Endothelial cell of umbilical vein (primary cell): ENCODE results near the gene PRRG2. TPM values are rescaled to one million over a fixed set of nuclear protein-coding genes. Genes with fewer than 3 reads are reported as not detected.

Experiments used
- Bru-seq: library from RNA; stranded (reverse); fragments of 400-500 nt; gene quantifications from one replicate; lab custom pipeline; 2021; lab: Mats Ljungman, UMichigan
- BruChase-seq, 2 experiments: library from RNA; stranded (reverse); fragments of 400-500 nt; gene quantifications; one replicate each; lab custom pipeline; 2021; lab: Mats Ljungman, UMichigan
- BruUV-seq: library from RNA; stranded (reverse); fragments of 400-500 nt; replicated peaks from 2 replicates; lab custom pipeline; 2021; lab: Mats Ljungman, UMichigan
- CTCF ChIA-PET: fragments of 300-600, 350-600 bp; sonication (Branson Sonifier 250); formaldehyde crosslinking; loops from one replicate; lab custom pipeline; 2021; ENCODE audit warnings: antibody characterized with exemption, inconsistent platforms; lab: Charles Lee
- POLR2A ChIA-PET: fragments of 300-600, 350-600 bp; sonication (Branson Sonifier 250); formaldehyde crosslinking; loops from one replicate; lab custom pipeline; 2021; ENCODE audit warnings: antibody characterized with exemption, inconsistent platforms; lab: Charles Lee
- DNase-seq: peaks from one replicate; pipeline ENCODE4 v3.0.0-alpha.2; 2011; ENCODE audit warnings: low read depth, low spot score
- FAIRE-seq: peaks from 2 replicates; lab custom pipeline; 2011; peaks lifted over from hg19 to GRCh38; lab: Jason Lieb, UNC
- H2AFZ ChIP-seq: 2 replicates; pipeline ENCODE4 v1.6.0; 2012; ENCODE audit warnings: low read depth, low read length, control low read depth, inconsistent platforms
- H3K27ac ChIP-seq: 2 replicates; pipeline ENCODE4 v1.5.1; 2011; ENCODE audit warnings: low read depth, mild to moderate bottlenecking, control low read depth, low read length, moderate library complexity; ENCODE audit not compliant: insufficient read depth
- H3K27me3 ChIP-seq, 2 experiments: 2 replicates each; pipeline versions ENCODE4 v1.6.0 to v1.6.1; 2011; ENCODE audit warnings: low read length in 2 of 2, mixed read lengths in 1 of 2; ENCODE audit not compliant: control insufficient read depth in 2 of 2, insufficient read depth in 2 of 2
- H3K36me3 ChIP-seq, 2 experiments: 2 replicates in 1 of 2; 3 replicates in 1 of 2; pipeline ENCODE4 v1.5.1; 2011; ENCODE audit warnings: low read length in 2 of 2, mild to moderate bottlenecking in 1 of 2, moderate library complexity in 1 of 2; ENCODE audit not compliant: control insufficient read depth in 2 of 2, insufficient read depth in 2 of 2; ENCODE audit errors: extremely low read depth in 1 of 2
- H3K4me1 ChIP-seq: 3 replicates; pipeline ENCODE4 v1.5.1; 2011; ENCODE audit warnings: mild to moderate bottlenecking, low read length; ENCODE audit not compliant: control insufficient read depth, insufficient read depth; ENCODE audit errors: extremely low read depth
- H3K4me2 ChIP-seq: 2 replicates; pipeline ENCODE4 v1.6.1; 2011; ENCODE audit warnings: low read length, control low read depth, mixed read lengths; ENCODE audit not compliant: insufficient read depth
- H3K4me3 ChIP-seq, 3 experiments: fragments of 200-600 bp in 1 of 3; sonication (generic), shearing (Covaris generic) in 1 of 3; replicated peaks in 1 of 3; 2 replicates each; pipeline ENCODE4 v1.5.1; 2011 to 2016; ENCODE audit warnings: control low read depth in 3 of 3, low read length in 3 of 3, mild to moderate bottlenecking in 2 of 3, inconsistent platforms in 1 of 3, low read depth in 1 of 3, moderate library complexity in 1 of 3; ENCODE audit not compliant: insufficient read depth in 1 of 3
- H3K79me2 ChIP-seq: 2 replicates; pipeline ENCODE4 v1.6.0; 2012; ENCODE audit warnings: low read length, inconsistent platforms; ENCODE audit not compliant: control insufficient read depth, insufficient read depth
- H3K9ac ChIP-seq: replicated peaks from 2 replicates; pipeline ENCODE3; 2011; ENCODE audit warnings: low read length, control low read depth; ENCODE audit not compliant: insufficient read depth; ENCODE audit errors: extremely low read depth
- H3K9me1 ChIP-seq: replicated peaks from 3 replicates; pipeline ENCODE4 v1.6.0; 2011; ENCODE audit warnings: mild to moderate bottlenecking, low read length; ENCODE audit not compliant: control insufficient read depth, insufficient read depth; ENCODE audit errors: extremely low read depth
- H3K9me3 ChIP-seq: replicated peaks from 2 replicates; pipeline ENCODE4 v1.5.1; 2012; ENCODE audit warnings: low read length, inconsistent platforms; ENCODE audit not compliant: control insufficient read depth, insufficient read depth
- H4K20me1 ChIP-seq: replicated peaks from 2 replicates; pipeline ENCODE3; 2011; ENCODE audit warnings: mild to moderate bottlenecking, low read length; ENCODE audit not compliant: control insufficient read depth, insufficient read depth; ENCODE audit errors: extremely low read depth
- CTCF ChIP-seq, 2 donors: IDR thresholded peaks; 1 replicate in 1 of 2; 2 replicates in 1 of 2; pipeline ENCODE4 v1.5.1; 2011; ENCODE audit warnings: low read length in 2 of 2, mild to moderate bottlenecking in 2 of 2, moderate library complexity in 2 of 2, control low read depth in 1 of 2, inconsistent platforms in 1 of 2, low read depth in 1 of 2; ENCODE audit not compliant: insufficient read depth in 1 of 2; ENCODE audit errors: extremely low read depth in 1 of 2
- EZH2 ChIP-seq: IDR thresholded peaks from 2 replicates; pipeline ENCODE4 v1.6.1; 2012; ENCODE audit warnings: borderline replicate concordance, low read depth, mild to moderate bottlenecking, moderate library complexity, low read length, inconsistent platforms; ENCODE audit not compliant: severe bottlenecking
- FOS ChIP-seq: IDR thresholded peaks from 2 replicates; pipeline ENCODE4 v1.6.1; 2011; ENCODE audit warnings: mild to moderate bottlenecking, low read length, moderate library complexity, borderline replicate concordance; ENCODE audit not compliant: insufficient read depth
- GATA2 ChIP-seq: IDR thresholded peaks from 2 replicates; pipeline ENCODE4 v1.7.0; 2011; ENCODE audit warnings: low read depth, mild to moderate bottlenecking, moderate library complexity, mixed read lengths, low read length; ENCODE audit not compliant: insufficient read length, insufficient read depth
- JUN ChIP-seq: IDR thresholded peaks from 2 replicates; pipeline ENCODE4 v1.6.1; 2011; ENCODE audit warnings: borderline replicate concordance, low read depth; ENCODE audit not compliant: insufficient read length, insufficient read depth
- MAX ChIP-seq: IDR thresholded peaks from 2 replicates; pipeline ENCODE4 v1.6.1; 2011; ENCODE audit not compliant: insufficient read depth, insufficient read length
- MYC ChIP-seq: IDR thresholded peaks from one replicate; pipeline ENCODE4 v1.6.1; 2011; ENCODE audit warnings: mild to moderate bottlenecking, low read depth, low read length
- POLR2A ChIP-seq: IDR thresholded peaks from 2 replicates; pipeline ENCODE4 v1.6.1; 2012; ENCODE audit warnings: low read depth, mild to moderate bottlenecking, control low read depth, low read length
- POLR2AphosphoS5 ChIP-seq: IDR thresholded peaks from 2 replicates; pipeline ENCODE4 v1.6.1; 2012; ENCODE audit warnings: low read depth, mild to moderate bottlenecking, control low read depth, low read length, moderate library complexity; ENCODE audit not compliant: insufficient read depth
- dilution Hi-C: fragments of 300-500 bp; cut with MboI; formaldehyde crosslinking; loops from one replicate; pipeline ENCODE4 v1.15.0; 2019; ENCODE audit warnings: low sequenced_read_pairs; ENCODE audit not compliant: extremely low pct_ligation_motif_present
- intact Hi-C: fragments of 100-400 bp; cut with micrococcal nuclease; formaldehyde crosslinking; loops from one replicate; pipeline ENCODE4 v1.10.0; 2022
- long read RNA-seq: library from polyadenylated mRNA; stranded (forward); transcript quantifications from one replicate; pipeline ENCODE4 v2.0.0, GENCODE V29; 2021
- polyA minus RNA-seq, 3 experiments: library from RNA; depleted of rRNA, polyadenylated mRNA; stranded (reverse); fragments of >200 nt; gene quantifications; 1 replicate in 1 of 3; 2 replicates in 2 of 3; pipeline ENCODE4 v1.2.3, GENCODE V29; 2011
- polyA plus RNA-seq, 4 experiments: library from polyadenylated mRNA; depleted of rRNA in 3 of 4; stranded (reverse) in 3 of 4; unstranded in 1 of 4; fragments of >200 nt; gene quantifications; 2 replicates each; pipeline versions ENCODE4 v1.2.1 to v1.2.3, GENCODE V29; 2011 to 2012; ENCODE audit warnings: missing spikeins in 1 of 4
- total RNA-seq: library from RNA; stranded (reverse); gene quantifications from 2 replicates; pipeline ENCODE4 v1.2.3, GENCODE V29; 2021

Gene PRRG2
- 1.5 and 2.6 TPM in 2 replicates for total RNA-seq
- 2.9 and 3.0 TPM in 2 replicates for polyA plus RNA-seq
- polyA plus RNA-seq (2011; cell fraction: cytosol; rRNA removed): 1.5 and 2.8 TPM in 2 replicates
- polyA plus RNA-seq (2011; cell fraction: nucleus; rRNA removed): 1.3 and 2.4 TPM in 2 replicates
- polyA plus RNA-seq (2012): 2.2 and 4.0 TPM in 2 replicates
- polyA minus RNA-seq: 0.62 and 2.1 TPM in 2 replicates
- polyA minus RNA-seq (2011; cell fraction: cytosol; rRNA and poly(A)+ RNA removed): 3.9 TPM
- 1.0 and 2.4 TPM in 2 replicates for polyA minus RNA-seq (2011; cell fraction: nucleus; rRNA and poly(A)+ RNA removed)
- Bru-seq, nascent RNA: percentile 31 among the genes with signal in this experiment
- BruChase-seq, experiment 1, labeled RNA remaining after a 6-hour chase: percentile 39 among the genes with signal in this experiment
- BruChase-seq, experiment 2, labeled RNA remaining after a 2-hour chase: percentile 34 among the genes with signal in this experiment
- long read RNA-seq, partial matches to known transcripts: 0 of 1 reads
- long read RNA-seq, other reads (novel, unspliced or antisense): 1 of 1 reads

- intact Hi-C loops: no loop called here
- dilution Hi-C loops: no loop called here
- peak within 1 kb of the TSS; percentile 44 to 84 (median 61) for H3K4me3 ChIP-seq
- no peaks in the 10 kb centered on the region for H3K27me3 ChIP-seq
- TF ChIP-seq JUN (no peak), MYC (no peak), POLR2AphosphoS5 (no peak), GATA2 (no peak), MAX (no peak), CTCF (IDR thresholded peaks at IDR 0.05; ENCODE audit: extremely low read depth in 1 of 2, insufficient read depth in 1 of 2, low read depth in 1 of 2, low read length in 2 of 2) (no peak), EZH2 (no peak), POLR2A (no peak), FOS (no peak)
- H3K36me3 ChIP-seq: no peaks in the 10 kb centered on the region
- peaks cover 15% of the 10 kb centered on the region for H3K4me1 ChIP-seq
- no peaks in the 10 kb centered on the region for H4K20me1 ChIP-seq
- FAIRE-seq: no peak
- peak within 1 kb of the TSS; percentile 82 for H3K9ac ChIP-seq
- H3K9me1 ChIP-seq: no peaks in the 10 kb centered on the region
- peak within 1 kb of the TSS; percentile 92 for H2AFZ ChIP-seq
- ChIA-PET CTCF (interaction anchor here (1.1 to 2.9 kb wide), 6 partner anchors 9 to 109 kb away, joined by 3 to 39 read pairs (median 3); partner anchors contain the start of gene CPT1C), POLR2A (interaction anchor here (0.7 to 2.1 kb wide), 6 partner anchors 9 to 86 kb away, joined by 3 to 11 read pairs (median 6); partner anchors contain the start of genes RPS11 and RRAS)
- peak within 1 kb of the TSS; percentile 62 for H3K4me2 ChIP-seq
- H3K27ac ChIP-seq: peak within 1 kb of the TSS; percentile 21
- peaks cover 27% of the 10 kb centered on the region for H3K79me2 ChIP-seq
- DNase-seq: no peak
- BruUV-seq: no TSS peak
- no peaks in the 10 kb centered on the region for H3K9me3 ChIP-seq
Measured at GRCh38 chr19:49581007-49581508, at the start of gene PRRG2. Gene PRRG2, plus strand, starts transcription at chr19:49581316. Its CDS starts 1,904 bp downstream, at chr19:49583220.
